Panc1 (cell line): ENCODE measurements around the gene NOXO1.
"Not testable (repeated sequence)": the region's sequence is repeated elsewhere in the genome, so short reads cannot be mapped to it uniquely, and the experiment has no call there.

Experiments
- POLR2AphosphoS5 ChIP-seq: IDR thresholded peaks from 2 replicates; pipeline ENCODE4 v1.6.1; 2012; ENCODE audit warnings: mild to moderate bottlenecking, low read depth, low read length, moderate library complexity
- SIN3A ChIP-seq: IDR thresholded peaks from 2 replicates; pipeline ENCODE4 v1.6.1; 2012; ENCODE audit warnings: low read depth, mild to moderate bottlenecking, low read length, moderate library complexity, borderline replicate concordance; ENCODE audit not compliant: insufficient read depth
- TF ChIP-seq, protein P1 (sequence below): fragments of 450-650 bp; IDR thresholded peaks from 2 replicates; pipeline ENCODE4 v1.5.1; 2017; ENCODE audit warnings: mild to moderate bottlenecking

DNA sequence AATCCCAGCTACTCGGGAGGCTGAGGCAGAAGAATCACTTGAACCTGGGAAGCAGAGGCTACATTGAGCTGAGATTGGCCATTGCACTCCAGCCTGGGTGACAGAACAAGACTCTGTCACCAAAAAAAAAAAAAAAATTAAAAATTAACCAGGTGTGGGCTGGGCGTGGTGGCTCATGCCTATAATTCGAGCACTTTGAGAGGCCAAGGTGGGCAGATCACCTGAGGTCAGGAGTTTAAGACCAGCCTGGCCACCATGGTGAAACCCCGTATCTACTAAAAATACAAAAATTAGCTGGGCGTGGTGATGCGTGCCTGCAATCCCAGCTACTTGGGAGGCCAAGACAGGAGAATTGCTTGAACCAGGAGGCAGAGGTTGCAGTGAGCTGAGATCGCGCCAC, 41.4 kb downstream of the NOXO1 start:
- not testable (repeated sequence) for TF ChIP-seq POLR2AphosphoS5, SIN3A
- TF ChIP-seq, protein P1, sequence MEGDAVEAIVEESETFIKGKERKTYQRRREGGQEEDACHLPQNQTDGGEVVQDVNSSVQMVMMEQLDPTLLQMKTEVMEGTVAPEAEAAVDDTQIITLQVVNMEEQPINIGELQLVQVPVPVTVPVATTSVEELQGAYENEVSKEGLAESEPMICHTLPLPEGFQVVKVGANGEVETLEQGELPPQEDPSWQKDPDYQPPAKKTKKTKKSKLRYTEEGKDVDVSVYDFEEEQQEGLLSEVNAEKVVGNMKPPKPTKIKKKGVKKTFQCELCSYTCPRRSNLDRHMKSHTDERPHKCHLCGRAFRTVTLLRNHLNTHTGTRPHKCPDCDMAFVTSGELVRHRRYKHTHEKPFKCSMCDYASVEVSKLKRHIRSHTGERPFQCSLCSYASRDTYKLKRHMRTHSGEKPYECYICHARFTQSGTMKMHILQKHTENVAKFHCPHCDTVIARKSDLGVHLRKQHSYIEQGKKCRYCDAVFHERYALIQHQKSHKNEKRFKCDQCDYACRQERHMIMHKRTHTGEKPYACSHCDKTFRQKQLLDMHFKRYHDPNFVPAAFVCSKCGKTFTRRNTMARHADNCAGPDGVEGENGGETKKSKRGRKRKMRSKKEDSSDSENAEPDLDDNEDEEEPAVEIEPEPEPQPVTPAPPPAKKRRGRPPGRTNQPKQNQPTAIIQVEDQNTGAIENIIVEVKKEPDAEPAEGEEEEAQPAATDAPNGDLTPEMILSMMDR: not testable (repeated sequence)
